Neuronal stem cell (in vitro differentiated cells): ENCODE results near the gene ACOT11.

ENCODE experiments used
- DNase-seq: peaks from one replicate; pipeline ENCODE4 v3.0.0-alpha.2; 2013; ENCODE audit warnings: low spot score
- H2AFZ ChIP-seq: one replicate; pipeline ENCODE4 v1.6.1; 2013; ENCODE audit warnings: mild to moderate bottlenecking, low read length, inconsistent platforms
- H2AK5ac ChIP-seq: 2 replicates; pipeline ENCODE4 v1.6.1; 2013; ENCODE audit warnings: low read depth, mild to moderate bottlenecking, inconsistent platforms, low read length, moderate library complexity, mixed read lengths
- H2BK120ac ChIP-seq: 2 replicates; pipeline ENCODE4 v1.6.1; 2013; ENCODE audit warnings: low read depth, mild to moderate bottlenecking, inconsistent platforms, low read length, moderate library complexity, mixed read lengths
- H2BK12ac ChIP-seq: one replicate; pipeline ENCODE4 v1.6.1; 2013; ENCODE audit warnings: low read length, inconsistent platforms
- H2BK15ac ChIP-seq: 2 replicates; pipeline ENCODE4 v1.6.1; 2013; ENCODE audit warnings: mild to moderate bottlenecking, low read length, inconsistent platforms, mixed read lengths
- H2BK5ac ChIP-seq: one replicate; pipeline ENCODE4 v1.6.1; 2013; ENCODE audit warnings: inconsistent platforms, mild to moderate bottlenecking, low read length, moderate library complexity
- H3K14ac ChIP-seq: one replicate; pipeline ENCODE4 v1.6.1; 2013; ENCODE audit warnings: low read length, inconsistent platforms
- H3K18ac ChIP-seq: 2 replicates; pipeline ENCODE4 v1.6.1; 2013; ENCODE audit warnings: low read length, inconsistent platforms
- H3K23ac ChIP-seq: 2 replicates; pipeline ENCODE4 v1.6.1; 2013; ENCODE audit warnings: low read depth, mild to moderate bottlenecking, mixed read lengths, low read length, inconsistent platforms; ENCODE audit not compliant: poor library complexity
- H3K27ac ChIP-seq: replicated peaks from 3 replicates; pipeline ENCODE4 v1.5.1; 2013; ENCODE audit warnings: low read length, inconsistent platforms
- H3K27me3 ChIP-seq, 3 experiments: 2 replicates each; pipeline ENCODE4 v1.6.1; 2013; ENCODE audit warnings: low read length in 3 of 3, mild to moderate bottlenecking in 2 of 3, inconsistent platforms in 1 of 3, low read depth in 1 of 3, mixed read lengths in 1 of 3, moderate library complexity in 1 of 3; ENCODE audit not compliant: control insufficient read depth in 3 of 3, insufficient read depth in 3 of 3
- H3K36me3 ChIP-seq, 2 donors: replicated peaks in 1 of 2; 2 replicates each; pipeline ENCODE4 v1.6.1; 2013; ENCODE audit warnings: low read length in 2 of 2; ENCODE audit not compliant: control insufficient read depth in 2 of 2, insufficient read depth in 2 of 2
- H3K4ac ChIP-seq: 2 replicates; pipeline ENCODE4 v1.6.1; 2013; ENCODE audit warnings: inconsistent platforms, mild to moderate bottlenecking, low read length, moderate library complexity
- H3K4me1 ChIP-seq, 2 donors: 1 replicate in 1 of 2; 2 replicates in 1 of 2; pipeline ENCODE4 v1.6.1; 2013; ENCODE audit warnings: low read length in 2 of 2, low read depth in 1 of 2; ENCODE audit not compliant: control insufficient read depth in 2 of 2, insufficient read depth in 1 of 2
- H3K4me2 ChIP-seq: one replicate; pipeline ENCODE4 v1.6.1; 2013; ENCODE audit warnings: mild to moderate bottlenecking, low read length, inconsistent platforms; ENCODE audit not compliant: insufficient read depth, poor library complexity, severe bottlenecking
- H3K4me3 ChIP-seq, 2 donors: 2 replicates each; pipeline ENCODE4 v1.5.1; 2013; ENCODE audit warnings: low read length in 2 of 2, mild to moderate bottlenecking in 2 of 2, inconsistent platforms in 1 of 2, moderate library complexity in 1 of 2
- H3K79me1 ChIP-seq: one replicate; pipeline ENCODE4 v1.6.1; 2013; ENCODE audit warnings: low read depth, mild to moderate bottlenecking, inconsistent platforms, low read length, moderate library complexity
- H3K9ac ChIP-seq: one replicate; pipeline ENCODE4 v1.6.1; 2013; ENCODE audit warnings: mild to moderate bottlenecking, low read depth, low read length, inconsistent platforms; ENCODE audit not compliant: poor library complexity
- H3K9me3 ChIP-seq, 2 donors: replicated peaks in 1 of 2; 2 replicates each; pipeline versions ENCODE3 to v1.6.1; 2013; ENCODE audit warnings: low read length in 2 of 2, mild to moderate bottlenecking in 2 of 2, inconsistent platforms in 1 of 2, low read depth in 1 of 2, mixed read lengths in 1 of 2, moderate library complexity in 1 of 2; ENCODE audit not compliant: control insufficient read depth in 2 of 2, insufficient read depth in 1 of 2
- H4K8ac ChIP-seq: one replicate; pipeline ENCODE4 v1.6.1; 2013; ENCODE audit warnings: low read depth, mild to moderate bottlenecking, inconsistent platforms, low read length, moderate library complexity
- H4K91ac ChIP-seq: one replicate; pipeline ENCODE4 v1.6.1; 2013; ENCODE audit warnings: low read length, low read depth, mild to moderate bottlenecking, inconsistent platforms; ENCODE audit not compliant: poor library complexity
- WGBS, 2 donors: extraction: QIAGEN DNeasy Blood & Tissue Kit; methylation state at CpG; one replicate each; pipeline ENCODE4 v1.1.7; 2013; ENCODE audit warnings: missing lambda C conversion rate in 2 of 2, mixed read lengths in 1 of 2; ENCODE audit not compliant: insufficient read length in 2 of 2, insufficient replicate concordance in 1 of 2; ENCODE audit errors: extremely low coverage in 2 of 2; 5-methylcytosine and 5-hydroxymethylcytosine counted together

The ACOT11 gene

GRCh38 chr1:54564312-54565112, 16.5 kb downstream of the ACOT11 start:
- Histone ChIP-seq H3K4me3 (no peak overlapping the region), H3K4me2 (no peak overlapping the region), H4K91ac (no peak overlapping the region), H3K4me1 (peaks cover 0 to 10% of the 10 kb centered on the region in 2 donors), H3K9ac (no peak overlapping the region), H3K36me3 (no peaks in the 10 kb centered on the region), H3K4ac (no peak overlapping the region), H3K9me3 (peaks cover 0 to 2% of the 10 kb centered on the region in 2 donors), H3K23ac (no peak overlapping the region), H2BK5ac (no peak overlapping the region), H2BK15ac (no peak overlapping the region), H3K27ac (no peak overlapping the region), H3K14ac (no peak overlapping the region), H2BK120ac (no peak overlapping the region), H4K8ac (no peak overlapping the region), H3K18ac (peak overlapping the region; percentile 19), H3K27me3 (no peaks in the 10 kb centered on the region), H2BK12ac (no peak overlapping the region), H2AFZ (no peak overlapping the region), H3K79me1 (no peaks in the 10 kb centered on the region), H2AK5ac (no peak overlapping the region)
- no CpG with 5 or more reads among the region's 17 CpGs for WGBS, 2 donors
- DNase-seq = no peak

GRCh38 chr1:54565113-54565501, 17.1 kb downstream of the ACOT11 start:
- no peak for DNase-seq
- Histone ChIP-seq H3K14ac (no peak overlapping the region), H2BK120ac (no peak overlapping the region), H3K27me3 (no peaks in the 10 kb centered on the region), H3K4me2 (no peak overlapping the region), H2BK15ac (no peak overlapping the region), H3K9ac (no peak overlapping the region), H2BK12ac (no peak overlapping the region), H3K4ac (no peak overlapping the region), H3K18ac (no peak overlapping the region), H3K9me3 (peaks cover 0 to under 1% of the 10 kb centered on the region in 2 donors), H3K4me3 (no peak overlapping the region), H2BK5ac (peak overlapping the region; percentile 1), H3K27ac (no peak overlapping the region), H3K4me1 (peaks cover 0 to 5% of the 10 kb centered on the region in 2 donors), H3K79me1 (no peaks in the 10 kb centered on the region), H2AK5ac (no peak overlapping the region), H3K23ac (no peak overlapping the region), H4K8ac (no peak overlapping the region), H4K91ac (no peak overlapping the region), H3K36me3 (no peaks in the 10 kb centered on the region), H2AFZ (no peak overlapping the region)
- no CpG with 5 or more reads among the region's 4 CpGs for WGBS, 2 donors

- H2BK12ac ChIP-seq = no peak overlapping the region
- H2BK5ac ChIP-seq = no peak overlapping the region
- no CpG with 5 or more reads among the region's 5 CpGs for WGBS, 2 donors
- no peak overlapping the region for H2BK120ac ChIP-seq
- no peak overlapping the region for H3K14ac ChIP-seq
- H3K4me3 ChIP-seq = no peak overlapping the region
- no peak overlapping the region for H3K4me2 ChIP-seq
- H3K4me1 ChIP-seq = peaks cover 6 to 10% of the 10 kb centered on the region in 2 donors
- H3K27me3 ChIP-seq = no peaks in the 10 kb centered on the region
- H3K23ac ChIP-seq = no peak overlapping the region
- H3K36me3 ChIP-seq = no peaks in the 10 kb centered on the region
- no peak overlapping the region for H2BK15ac ChIP-seq
- H3K27ac ChIP-seq = no peak overlapping the region
- H2AFZ ChIP-seq = no peak overlapping the region
- no peak overlapping the region for H4K8ac ChIP-seq
- no peak overlapping the region for H3K18ac ChIP-seq
- no peak for DNase-seq
- H3K9ac ChIP-seq = no peak overlapping the region
- no peak overlapping the region for H3K4ac ChIP-seq
- H3K9me3 ChIP-seq = no peaks in the 10 kb centered on the region
- H4K91ac ChIP-seq = no peak overlapping the region
- no peak overlapping the region for H2AK5ac ChIP-seq
- no peaks in the 10 kb centered on the region for H3K79me1 ChIP-seq
These were observed 18.6 kb downstream of the ACOT11 start for GRCh38 chr1:54566438-54567141.

DNA sequence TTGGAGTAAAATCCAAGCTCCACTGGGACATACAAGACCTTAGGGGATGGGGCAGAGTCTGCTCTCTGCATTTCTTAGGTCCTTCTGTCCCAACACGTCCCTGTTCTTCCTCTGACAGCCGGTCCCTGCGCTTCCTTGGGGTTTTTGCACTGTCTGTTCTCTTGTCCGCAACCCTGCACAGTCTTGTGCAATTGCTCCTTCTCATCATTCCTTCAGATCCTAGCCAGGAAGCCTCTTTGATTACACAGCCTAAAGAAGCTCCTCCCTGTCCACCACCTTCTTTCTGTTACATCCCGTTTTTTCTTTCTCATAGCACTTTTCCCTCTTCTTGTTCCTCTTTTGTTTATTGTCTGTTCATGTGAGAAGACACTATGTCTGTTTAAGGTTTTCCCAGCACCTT, 19.9 kb downstream of the ACOT11 start:
- Histone ChIP-seq H3K36me3 (no peaks in the 10 kb centered on the region), H2BK15ac (no peak overlapping the region), H2AFZ (no peak overlapping the region), H3K9me3 (no peaks in the 10 kb centered on the region), H3K4me3 (no peak overlapping the region), H3K9ac (no peak overlapping the region), H2AK5ac (no peak overlapping the region), H3K14ac (no peak overlapping the region), H2BK12ac (no peak overlapping the region), H3K79me1 (no peaks in the 10 kb centered on the region), H3K4ac (no peak overlapping the region), H2BK120ac (no peak overlapping the region), H3K23ac (no peak overlapping the region), H3K27ac (no peak overlapping the region), H3K4me1 (peaks cover 14 to 20% of the 10 kb centered on the region in 2 donors), H2BK5ac (no peak overlapping the region), H3K18ac (peak overlapping the region; percentile 31), H3K27me3 (no peaks in the 10 kb centered on the region), H4K8ac (no peak overlapping the region), H4K91ac (peak overlapping the region; percentile 34), H3K4me2 (no peak overlapping the region)
- no peak for DNase-seq
- WGBS, 2 donors = no CpG with 5 or more reads among the region's 5 CpGs
